ENCODE results near the gene CD8B2.
"Not testable (repeated sequence)": the region's sequence is repeated elsewhere in the genome, so short reads cannot be mapped to it uniquely, and the experiment has no call there.

The CD8B2 gene

DNA sequence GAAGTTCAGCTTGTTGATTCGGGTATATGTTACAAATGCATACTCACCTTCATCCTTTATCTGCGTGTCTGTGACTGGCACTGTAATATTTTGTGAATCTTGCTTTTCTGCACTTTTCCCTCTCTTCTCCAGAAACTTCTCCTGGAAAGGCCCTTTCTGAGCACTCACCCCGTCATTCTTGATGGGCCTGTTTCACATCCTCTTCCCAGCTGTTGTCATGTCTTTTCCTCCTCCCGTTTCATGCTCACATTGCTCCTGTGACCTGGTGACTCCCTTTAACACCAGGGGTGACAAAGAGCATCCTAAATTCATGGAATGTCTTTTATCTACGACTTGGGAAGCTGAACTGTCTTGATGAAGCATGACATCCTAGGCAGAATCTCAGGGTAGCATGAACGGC is 65.8 kb downstream of the CD8B2 start:
- Mint-ChIP-seq H3K4me3 (no peak overlapping the region), H3K9me3 (no peaks in the 10 kb centered on the region), H3K36me3 (no peaks in the 10 kb centered on the region), H3K4me1 (no peaks in the 10 kb centered on the region), H3K27ac (no peak overlapping the region), H3K27me3 (peaks cover 3% of the 10 kb centered on the region)
- CTCF ChIA-PET, result interaction anchor here (0.6 to 1.0 kb wide), 2 partner anchors 10 to 266 kb away, joined by 3 to 4 read pairs; no protein-coding TSS in a partner anchor
- DNase-seq, result no peak

DNA sequence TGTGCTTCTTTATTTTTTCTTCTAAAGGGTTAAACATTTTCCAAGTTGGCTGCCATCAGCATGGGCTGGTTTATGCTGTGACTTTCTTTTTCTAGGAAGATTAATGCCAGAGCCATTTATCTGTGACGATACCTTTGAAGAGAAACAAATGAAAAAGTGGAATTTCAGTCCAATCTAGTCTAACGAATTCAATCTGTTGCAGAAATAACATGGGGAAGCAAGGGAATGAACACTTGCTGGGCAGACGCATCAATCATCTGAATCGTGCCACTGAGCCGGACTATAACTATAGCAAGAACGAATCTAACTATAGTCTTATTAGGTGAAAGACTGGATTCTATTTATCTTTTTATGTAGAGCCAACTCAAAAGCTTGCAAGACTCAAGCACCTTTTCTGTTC is 66.2 kb downstream of the CD8B2 start:
- no peaks in the 10 kb centered on the region for H3K9me3 Mint-ChIP-seq
- H3K4me3 Mint-ChIP-seq, result no peak overlapping the region
- no peak overlapping the region for H3K27ac Mint-ChIP-seq
- peaks cover 3% of the 10 kb centered on the region for H3K27me3 Mint-ChIP-seq
- H3K4me1 Mint-ChIP-seq, result no peaks in the 10 kb centered on the region
- CTCF ChIA-PET, result no interaction called here
- DNase-seq, result no peak
- no peaks in the 10 kb centered on the region for H3K36me3 Mint-ChIP-seq

DNA sequence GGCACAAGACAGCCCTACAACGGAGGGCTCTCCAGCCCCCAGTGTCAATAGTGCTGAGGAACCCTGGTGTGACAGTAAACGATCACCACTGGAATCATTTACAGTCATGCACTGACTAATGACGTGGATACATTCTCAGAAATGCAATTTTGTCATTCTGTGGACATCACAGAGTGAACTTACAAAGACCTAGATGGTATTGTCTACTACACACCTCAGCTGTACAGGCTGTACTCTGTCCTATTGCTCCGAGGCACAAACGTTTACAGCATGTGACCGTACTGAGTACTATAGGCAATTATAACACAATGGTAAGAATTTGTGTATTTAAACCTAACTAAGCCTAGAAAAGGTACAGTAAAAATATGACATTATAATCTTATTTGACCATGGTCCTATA is 67.2 kb downstream of the CD8B2 start:
- CTCF ChIA-PET, result no interaction called here
- H3K4me1 Mint-ChIP-seq, result no peaks in the 10 kb centered on the region
- no peaks in the 10 kb centered on the region for H3K9me3 Mint-ChIP-seq
- no peak for DNase-seq
- no peak overlapping the region for H3K4me3 Mint-ChIP-seq
- no peaks in the 10 kb centered on the region for H3K36me3 Mint-ChIP-seq
- H3K27me3 Mint-ChIP-seq, result peaks cover 5% of the 10 kb centered on the region
- H3K27ac Mint-ChIP-seq, result no peak overlapping the region

DNA sequence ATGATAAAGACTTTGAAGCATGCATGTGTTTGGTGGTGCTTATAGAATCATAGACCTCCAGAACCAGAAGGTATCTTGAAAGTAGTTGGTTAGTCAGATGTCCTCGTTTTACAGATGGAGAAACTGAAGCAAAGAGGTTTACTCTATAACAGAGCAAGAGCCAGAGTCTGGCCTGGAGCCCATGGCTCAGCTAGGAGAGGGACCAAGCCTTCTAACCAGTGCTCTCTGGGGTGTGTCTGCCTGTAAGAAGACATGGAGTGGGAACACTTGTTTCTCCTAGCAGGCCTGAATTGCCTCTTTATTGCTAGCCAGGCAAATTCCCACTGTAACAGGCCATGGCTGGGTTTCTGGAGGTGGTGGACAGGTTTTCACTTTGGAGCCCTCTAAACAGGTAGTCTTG is 67.9 kb downstream of the CD8B2 start:
- no peak overlapping the region for H3K27ac Mint-ChIP-seq
- CTCF ChIA-PET, result interaction anchor here (2.0 kb wide), 1 partner anchor 11 kb away, joined by 5 read pairs; no protein-coding TSS in a partner anchor
- no peaks in the 10 kb centered on the region for H3K36me3 Mint-ChIP-seq
- no peaks in the 10 kb centered on the region for H3K9me3 Mint-ChIP-seq
- H3K4me1 Mint-ChIP-seq, result no peaks in the 10 kb centered on the region
- H3K4me3 Mint-ChIP-seq, result no peak overlapping the region
- DNase-seq, result no peak
- H3K27me3 Mint-ChIP-seq, result peaks cover 7% of the 10 kb centered on the region

DNA sequence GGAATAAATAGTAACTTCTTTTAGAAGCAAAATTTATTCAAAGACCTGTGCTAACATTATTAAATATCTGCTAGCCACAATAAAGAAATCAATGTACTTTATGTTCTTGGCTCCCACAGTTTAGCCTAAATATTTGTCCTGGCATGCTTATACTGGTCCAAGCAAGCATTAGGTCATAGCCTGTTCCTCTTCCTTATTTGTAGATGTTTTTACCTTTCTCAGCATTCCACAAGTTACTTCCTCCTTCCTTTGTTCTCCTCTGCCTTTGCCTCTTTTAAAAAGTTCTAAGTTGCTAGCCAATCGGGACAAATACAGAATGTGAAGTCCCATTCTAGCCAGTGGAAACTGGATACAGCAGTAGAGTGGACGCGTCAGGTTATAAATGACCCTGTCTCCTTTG is 72.6 kb downstream of the CD8B2 start:
- H3K4me3 Mint-ChIP-seq, H3K4me1 Mint-ChIP-seq, H3K36me3 Mint-ChIP-seq, H3K27ac Mint-ChIP-seq, CTCF ChIA-PET, DNase-seq, H3K9me3 Mint-ChIP-seq: not testable (repeated sequence)
- H3K27me3 Mint-ChIP-seq, result peaks cover 11% of the 10 kb centered on the region

DNA sequence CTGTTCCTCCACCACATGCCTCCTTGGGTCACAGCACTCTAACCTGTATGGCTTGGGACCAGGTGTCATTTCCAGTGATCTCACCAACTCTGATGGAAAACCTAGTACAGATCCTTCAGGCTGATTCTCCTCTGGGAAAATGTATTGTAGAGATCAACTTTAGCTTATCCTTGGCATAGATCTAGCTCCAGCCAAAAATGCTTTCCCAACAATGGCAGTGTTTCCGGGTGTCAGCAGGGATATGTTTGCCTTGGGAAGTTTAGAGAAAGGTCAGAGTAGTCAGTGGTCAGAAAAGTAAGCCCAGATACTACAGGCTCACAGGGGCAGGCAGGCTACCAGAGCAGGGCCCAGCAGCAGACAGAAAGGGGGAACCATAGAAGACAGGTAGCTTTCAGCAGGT is 73.6 kb downstream of the CD8B2 start:
- DNase-seq, result no peak
- H3K4me1 Mint-ChIP-seq, result peaks cover 9% of the 10 kb centered on the region
- H3K36me3 Mint-ChIP-seq, result no peaks in the 10 kb centered on the region
- CTCF ChIA-PET, result interaction anchor here (3.0 kb wide), 1 partner anchor 12 kb away, joined by 11 read pairs; no protein-coding TSS in a partner anchor
- no peak overlapping the region for H3K27ac Mint-ChIP-seq
- H3K27me3 Mint-ChIP-seq, result peaks cover 7% of the 10 kb centered on the region
- no peak overlapping the region for H3K4me3 Mint-ChIP-seq
- H3K9me3 Mint-ChIP-seq, result no peaks in the 10 kb centered on the region

DNA sequence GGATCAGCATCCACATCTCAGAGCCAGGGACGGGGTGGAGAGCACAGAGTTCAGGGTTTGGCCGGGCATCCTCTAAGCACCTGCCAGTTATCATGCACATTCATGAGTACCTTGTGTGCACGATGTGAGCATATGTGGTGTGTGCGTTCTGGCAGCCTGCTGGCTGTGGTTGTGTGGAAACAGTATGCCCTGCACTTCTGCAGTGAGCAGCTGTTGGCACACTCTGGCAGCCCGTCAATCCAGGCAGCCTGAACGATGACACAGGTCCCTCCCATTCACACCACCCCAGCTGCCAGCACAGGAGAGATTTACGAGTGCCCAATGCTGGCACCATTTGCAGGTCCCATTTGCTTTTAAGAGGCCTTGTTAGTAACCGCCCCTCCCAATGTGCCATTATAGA is 74.2 kb downstream of the CD8B2 start:
- Mint-ChIP-seq H3K4me1 (peaks cover 13% of the 10 kb centered on the region), H3K27me3 (peaks cover 11% of the 10 kb centered on the region), H3K36me3 (no peaks in the 10 kb centered on the region), H3K9me3 (no peaks in the 10 kb centered on the region), H3K27ac (no peak overlapping the region), H3K4me3 (no peak overlapping the region)
- CTCF ChIA-PET, result interaction anchor here (3.0 kb wide), 1 partner anchor 11 kb away, joined by 11 read pairs; no protein-coding TSS in a partner anchor
- DNase-seq, result no peak

DNA sequence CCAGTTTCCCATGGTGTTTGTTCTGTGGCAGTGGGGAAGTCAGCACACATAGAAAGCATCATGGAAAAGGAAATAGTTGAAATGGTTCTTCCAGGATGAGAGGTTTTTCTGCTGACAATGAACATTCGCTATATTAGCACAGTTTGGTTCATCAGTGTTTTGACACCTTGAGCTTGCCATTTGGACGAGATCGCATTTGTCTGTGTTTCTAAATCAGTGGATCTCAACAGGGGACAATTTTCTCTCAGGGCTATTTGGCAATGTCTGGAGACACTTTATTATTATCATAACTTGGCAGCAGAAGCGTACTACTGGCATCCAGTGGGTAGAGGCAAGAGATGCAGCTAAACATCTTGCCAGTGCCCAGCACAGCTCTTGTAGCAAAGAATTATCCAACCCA is 74.6 kb downstream of the CD8B2 start:
- Mint-ChIP-seq H3K4me1 (peaks cover 13% of the 10 kb centered on the region), H3K9me3 (no peaks in the 10 kb centered on the region), H3K27me3 (peaks cover 14% of the 10 kb centered on the region), H3K27ac (no peak overlapping the region), H3K36me3 (no peaks in the 10 kb centered on the region), H3K4me3 (no peak overlapping the region)
- DNase-seq, result no peak
- CTCF ChIA-PET, result interaction anchor here (1.5 to 3.0 kb wide), 3 partner anchors 11 to 20 kb away, joined by 4 to 11 read pairs (median 5); no protein-coding TSS in a partner anchor

DNA sequence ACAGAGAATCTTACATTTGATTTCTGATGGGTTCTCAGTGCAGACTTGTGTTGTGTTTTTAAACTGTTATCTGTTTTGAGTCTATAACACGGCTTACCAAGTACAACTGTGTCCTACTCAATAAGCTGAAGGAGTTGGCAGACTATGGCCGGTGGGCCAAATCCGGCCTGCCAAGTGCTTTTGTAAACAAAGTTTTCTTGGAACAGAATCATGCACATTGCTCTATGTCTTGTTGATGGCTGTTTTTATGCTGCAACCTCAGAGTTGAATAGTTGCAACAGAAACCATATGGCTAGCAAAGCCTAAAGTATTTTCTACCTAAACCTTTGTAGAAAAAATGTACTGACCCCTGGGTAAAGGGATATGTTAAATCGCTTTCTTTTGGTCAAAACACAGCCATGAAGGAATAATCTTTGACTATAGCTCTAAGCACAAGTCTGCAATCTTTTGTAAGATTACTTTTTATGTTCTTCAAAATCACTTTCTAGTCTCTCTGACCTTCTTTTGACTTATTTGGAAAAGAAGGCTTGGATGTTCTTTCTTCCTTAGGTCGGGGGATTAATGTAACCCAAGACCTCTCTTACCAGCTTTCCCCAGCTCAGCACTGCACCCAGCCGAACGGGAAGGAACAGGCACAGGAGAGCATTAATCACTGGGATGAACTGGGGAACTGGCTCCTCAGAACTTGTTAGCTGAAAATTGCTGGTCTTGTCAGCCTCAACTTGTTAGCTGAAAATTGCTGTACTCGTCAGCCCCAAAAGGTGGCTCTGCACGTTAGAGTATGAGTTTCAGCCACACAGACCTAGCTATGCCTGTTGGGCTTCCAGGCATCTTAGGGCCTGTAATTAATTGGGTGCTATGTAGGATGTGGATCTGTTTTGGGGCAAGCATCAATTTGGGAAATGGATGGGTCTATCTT is 75.4 kb downstream of the CD8B2 start:
- Mint-ChIP-seq H3K4me3 (no peak overlapping the region), H3K27ac (no peak overlapping the region), H3K9me3 (no peaks in the 10 kb centered on the region), H3K27me3 (peaks cover 14% of the 10 kb centered on the region), H3K4me1 (peaks cover 13% of the 10 kb centered on the region), H3K36me3 (no peaks in the 10 kb centered on the region)
- CTCF ChIA-PET, result interaction anchor here (1.5 to 3.0 kb wide), 4 partner anchors 10 to 20 kb away, joined by 4 to 11 read pairs (median 8); no protein-coding TSS in a partner anchor
- DNase-seq, result no peak

DNA sequence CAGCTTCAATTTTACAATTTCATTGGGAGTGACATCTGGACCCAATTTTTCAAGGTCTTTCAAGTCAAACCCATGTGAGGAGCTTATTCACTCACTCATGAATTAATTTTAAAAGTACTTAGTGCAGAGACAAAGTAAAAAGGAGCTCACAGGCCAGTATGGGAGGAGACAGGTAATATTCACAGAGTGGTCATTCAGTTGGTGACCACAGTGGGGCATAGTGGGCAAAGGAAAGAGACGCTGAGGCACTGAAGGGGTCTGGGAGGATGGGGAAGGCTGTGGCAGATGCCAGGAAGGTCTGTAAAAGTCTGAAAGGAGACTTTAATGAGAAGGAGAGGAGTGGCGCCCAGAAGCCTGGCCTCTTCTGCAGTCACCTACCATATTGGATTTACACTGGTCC is 76.0 kb downstream of the CD8B2 start:
- Mint-ChIP-seq H3K4me3 (no peak overlapping the region), H3K36me3 (no peaks in the 10 kb centered on the region), H3K27ac (no peak overlapping the region), H3K4me1 (peaks cover 13% of the 10 kb centered on the region), H3K9me3 (no peaks in the 10 kb centered on the region), H3K27me3 (peaks cover 14% of the 10 kb centered on the region)
- CTCF ChIA-PET, result interaction anchor here (1.5 to 3.0 kb wide), 4 partner anchors 9 to 20 kb away, joined by 4 to 11 read pairs (median 8); no protein-coding TSS in a partner anchor
- no peak for DNase-seq

DNA sequence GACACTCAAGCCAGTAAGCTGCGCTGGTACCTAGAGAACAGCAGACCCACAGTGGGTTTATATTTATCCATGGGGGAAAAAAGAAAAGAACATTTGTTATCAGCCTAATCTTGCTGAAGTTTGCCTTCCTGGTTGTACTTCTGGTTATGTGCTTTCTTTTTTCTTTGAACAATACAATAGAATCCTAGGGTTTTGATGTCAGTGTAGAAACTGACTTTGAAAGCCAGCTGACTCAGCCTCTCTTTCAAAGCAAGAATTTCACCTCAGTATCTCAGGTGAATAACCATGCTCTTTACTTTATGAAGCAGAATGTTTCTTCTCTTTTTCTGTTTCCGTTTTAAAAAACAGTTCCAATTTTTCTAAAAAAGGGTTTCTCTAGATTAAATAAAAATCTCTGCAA is 78.4 kb downstream of the CD8B2 start:
- no peaks in the 10 kb centered on the region for H3K36me3 Mint-ChIP-seq
- H3K27me3 Mint-ChIP-seq, result peaks cover 15% of the 10 kb centered on the region
- H3K27ac Mint-ChIP-seq, result no peak overlapping the region
- H3K4me1 Mint-ChIP-seq, result peaks cover 13% of the 10 kb centered on the region
- CTCF ChIA-PET, result interaction anchor here (1.4 kb wide), 1 partner anchor 17 kb away, joined by 4 read pairs; no protein-coding TSS in a partner anchor
- H3K4me3 Mint-ChIP-seq, result no peak overlapping the region
- H3K9me3 Mint-ChIP-seq, result no peaks in the 10 kb centered on the region
- no peak for DNase-seq

DNA sequence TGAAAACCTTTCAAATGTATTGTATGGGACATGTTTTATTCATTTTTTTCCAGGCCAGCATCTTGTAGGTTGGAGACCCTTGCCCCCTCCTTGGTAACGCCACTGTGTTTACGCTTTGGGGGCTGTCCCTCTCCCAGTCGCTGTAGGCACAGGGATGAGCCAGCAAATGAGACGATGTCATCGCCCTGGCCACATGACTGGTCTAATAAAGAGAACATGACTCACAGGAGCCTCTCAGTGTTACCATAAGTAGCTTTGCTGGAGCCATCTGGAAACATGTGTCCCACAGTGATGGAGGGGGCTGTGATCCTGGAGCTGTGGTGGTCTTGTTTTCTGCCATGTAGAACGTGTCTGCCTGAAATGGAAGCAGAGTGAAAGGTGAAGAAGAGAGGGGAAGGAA is 78.9 kb downstream of the CD8B2 start:
- Mint-ChIP-seq H3K27me3 (peaks cover 17% of the 10 kb centered on the region), H3K36me3 (no peaks in the 10 kb centered on the region), H3K27ac (no peak overlapping the region), H3K9me3 (no peaks in the 10 kb centered on the region), H3K4me3 (no peak overlapping the region), H3K4me1 (peaks cover 13% of the 10 kb centered on the region)
- no peak for DNase-seq
- CTCF ChIA-PET, result interaction anchor here (1.4 kb wide), 1 partner anchor 16 kb away, joined by 4 read pairs; no protein-coding TSS in a partner anchor

DNA sequence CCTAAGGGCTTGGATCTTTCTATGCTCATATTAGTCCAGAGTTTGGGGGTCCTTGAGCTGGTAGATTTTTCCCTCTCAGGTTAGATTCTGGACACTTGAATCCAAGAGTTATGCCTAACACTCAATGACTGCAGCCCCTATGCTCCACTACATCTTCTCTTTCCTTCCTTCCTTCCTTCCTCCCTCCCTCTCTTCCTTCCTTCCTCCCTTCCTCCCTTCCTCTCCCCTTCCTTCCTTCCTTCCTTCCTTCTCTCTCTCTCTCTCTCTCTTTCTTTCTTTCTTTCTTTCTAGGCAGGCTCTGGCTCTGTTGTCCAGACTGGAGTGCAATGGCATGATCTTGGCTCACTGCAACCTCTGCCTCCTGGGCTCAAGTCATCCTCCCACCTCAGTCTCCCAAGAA is 79.3 kb downstream of the CD8B2 start:
- Mint-ChIP-seq H3K4me1 (peaks cover 13% of the 10 kb centered on the region), H3K27me3 (peaks cover 17% of the 10 kb centered on the region)
- H3K27ac Mint-ChIP-seq, H3K4me3 Mint-ChIP-seq, H3K9me3 Mint-ChIP-seq, H3K36me3 Mint-ChIP-seq, DNase-seq, CTCF ChIA-PET: not testable (repeated sequence)

DNA sequence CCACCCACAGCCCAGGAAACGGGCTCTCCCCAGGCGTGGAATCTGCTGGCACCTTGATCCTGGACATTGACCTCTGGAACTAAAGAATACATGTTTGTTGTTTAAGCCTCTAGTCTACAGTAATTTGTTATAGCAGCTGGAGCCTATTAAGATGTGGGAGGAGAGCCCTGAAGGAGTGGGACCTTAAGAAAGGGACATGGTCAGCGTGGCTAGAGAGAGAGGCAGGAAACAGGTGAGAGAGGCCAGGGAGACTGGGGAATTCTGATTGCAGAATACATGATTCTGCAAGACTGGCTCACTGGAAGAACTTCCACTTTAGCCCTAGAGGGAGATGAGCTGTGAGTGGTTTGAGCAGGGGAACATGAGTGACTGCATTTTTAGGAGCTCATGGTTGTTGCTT is 83.2 kb downstream of the CD8B2 start:
- H3K4me1 Mint-ChIP-seq, result peaks cover 9% of the 10 kb centered on the region
- H3K27ac Mint-ChIP-seq, result no peak overlapping the region
- CTCF ChIA-PET, result interaction anchor here (1.0 kb wide), 1 partner anchor 12 kb away, joined by 4 read pairs; no protein-coding TSS in a partner anchor

More for the DNA sequence above, 83.2 kb downstream of the CD8B2 start:
- H3K27me3 Mint-ChIP-seq, result peaks cover 14% of the 10 kb centered on the region
- H3K36me3 Mint-ChIP-seq, result no peaks in the 10 kb centered on the region
- no peaks in the 10 kb centered on the region for H3K9me3 Mint-ChIP-seq
- no peak overlapping the region for H3K4me3 Mint-ChIP-seq
- no peak for DNase-seq

Measured in activated naive CD4-positive, alpha-beta T cell treated with anti-CD3 and anti-CD28 coated beads, Interleukin-2, amount 10 ng/mL, durations not matched to agents 7 days and 5 days (primary cell).